HG02885 (cell line): ENCODE data around the gene ZNF341.

Experiments used
- ATAC-seq: cut with Tn5 transposase; IDR thresholded peaks from one replicate; pipeline ENCODE4 v1.9.1; 2021; ENCODE audit warnings: mild to moderate bottlenecking; ENCODE audit not compliant: unreplicated experiment, poor library complexity

Gene ZNF341

GRCh38 chr20:33838035-33838864 is 106.5 kb downstream of the ZNF341 start:
- ATAC-seq, result no peak

- ATAC-seq, result no peak
These were observed 107.8 kb downstream of the ZNF341 start for GRCh38 chr20:33839591-33839990.

GRCh38 chr20:33840160-33840559 is 108.4 kb downstream of the ZNF341 start:
- no peak for ATAC-seq

- no peak for ATAC-seq
These were observed 109.1 kb downstream of the ZNF341 start for GRCh38 chr20:33840759-33841435.

GRCh38 chr20:33841436-33841799 is 109.6 kb downstream of the ZNF341 start:
- no peak for ATAC-seq
